PC-3 (cell line): ENCODE measurements around the gene SCO2. TPM values are rescaled to one million over a fixed set of nuclear protein-coding genes. Genes with fewer than 3 reads are reported as not detected.
A peak's percentile ranks its signal among the peaks of the same experiment; 100 is the strongest.

Experiments used
- ATAC-seq: fragments of 200-7000 bp; cut with Tn5 transposase; 2 replicates; pipeline ENCODE4 v1.9.1; 2020; ENCODE audit warnings: mild to moderate bottlenecking, moderate library complexity
- BruUV-seq: library from RNA; stranded (reverse); fragments of 400-500 nt; replicated peaks from 2 replicates; lab custom pipeline; 2021; lab: Mats Ljungman, UMichigan
- CTCF ChIA-PET: fragments of 300-600 bp; sonication (Branson Sonifier 250); formaldehyde crosslinking; loops from one replicate; lab custom pipeline; 2022; ENCODE audit warnings: antibody characterized with exemption; lab: Charles Lee
- POLR2A ChIA-PET: fragments of 300-600 bp; sonication (Branson Sonifier 250); formaldehyde crosslinking; loops from one replicate; lab custom pipeline; 2022; ENCODE audit warnings: antibody characterized with exemption; ENCODE audit not compliant: unreplicated experiment; lab: Charles Lee
- DNase-seq: peaks from one replicate; pipeline ENCODE4 v3.0.0-alpha.2; 2015
- H2AFZ ChIP-seq: fragments of 300-600 bp; sonication (generic); 2 replicates; pipeline ENCODE4 v1.6.0; 2016; ENCODE audit warnings: antibody characterized with exemption, low read length
- H3F3A ChIP-seq: fragments of 300-600 bp; sonication (generic); one replicate; pipeline ENCODE4 v1.6.0; 2017; ENCODE audit warnings: antibody characterized with exemption, low read length, control low read depth, mild to moderate bottlenecking; ENCODE audit not compliant: unreplicated experiment
- H3K27ac ChIP-seq: fragments of 300-600 bp; sonication (generic); 2 replicates; pipeline ENCODE4 v1.5.1; 2016; ENCODE audit warnings: mild to moderate bottlenecking, low read length
- H3K27me3 ChIP-seq: fragments of 300-600 bp; sonication (generic); 2 replicates; pipeline ENCODE4 v1.6.1; 2016; ENCODE audit warnings: low read length, mixed read lengths
- H3K36me3 ChIP-seq: fragments of 300-600 bp; sonication (generic); 2 replicates; pipeline ENCODE4 v1.6.1; 2016; ENCODE audit warnings: low read depth, mixed run types, low read length, mixed read lengths
- H3K4me1 ChIP-seq: fragments of 300-600 bp; sonication (generic); 2 replicates; pipeline ENCODE4 v1.5.1; 2016; ENCODE audit warnings: low read length; ENCODE audit not compliant: insufficient read depth
- H3K4me2 ChIP-seq: fragments of 300-600 bp; sonication (generic); 2 replicates; pipeline ENCODE4 v1.6.0; 2016; ENCODE audit warnings: low read length
- H3K4me3 ChIP-seq: fragments of 300-600 bp; sonication (generic); 2 replicates; pipeline ENCODE4 v1.5.1; 2016; ENCODE audit warnings: mild to moderate bottlenecking, low read length, mixed read lengths
- H3K79me2 ChIP-seq: fragments of 300-600 bp; sonication (generic); 2 replicates; pipeline ENCODE4 v1.6.1; 2017; ENCODE audit warnings: low read length, mixed read lengths
- H3K9ac ChIP-seq: fragments of 300-600 bp; sonication (generic); 2 replicates; pipeline ENCODE4 v1.6.0; 2016; ENCODE audit warnings: mild to moderate bottlenecking, low read length
- H3K9me2 ChIP-seq: fragments of 300-600 bp; sonication (generic); replicated peaks from 2 replicates; pipeline ENCODE4 v1.6.1; 2016; ENCODE audit warnings: mixed run types, low read length, mixed read lengths
- H3K9me3 ChIP-seq: fragments of 300-600 bp; sonication (generic); 2 replicates; pipeline ENCODE4 v1.6.1; 2016; ENCODE audit warnings: low read length, mixed read lengths
- H4K20me1 ChIP-seq: fragments of 300-600 bp; sonication (generic); 2 replicates; pipeline ENCODE4 v1.6.1; 2016; ENCODE audit warnings: low read length, mixed read lengths
- EZH2 ChIP-seq: fragments of 300-600 bp; sonication (generic); IDR thresholded peaks from one replicate; pipeline ENCODE4 v1.6.1; 2017; ENCODE audit warnings: antibody characterized with exemption, mild to moderate bottlenecking, low read length; ENCODE audit not compliant: unreplicated experiment
- EZH2phosphoT487 ChIP-seq: fragments of 300-600 bp; sonication (generic); IDR thresholded peaks from 2 replicates; pipeline ENCODE4 v1.6.1; 2018; ENCODE audit warnings: mild to moderate bottlenecking, antibody characterized with exemption, low read length, borderline replicate concordance
- intact Hi-C: fragments of 100-400 bp; cut with micrococcal nuclease; formaldehyde crosslinking; loops from 2 replicates; pipeline ENCODE4 v1.9.0; 2023
- total RNA-seq: library from RNA; depleted of rRNA; stranded (reverse); fragments of >200 nt; gene quantifications from 2 replicates; pipeline ENCODE4 v1.2.3, GENCODE V29; 2014
- TF ChIP-seq, protein P1 (sequence below): fragments of 300-600 bp; sonication (generic); conservative IDR thresholded peaks from 2 replicates; pipeline ENCODE4 v1.5.1; 2017; ENCODE audit warnings: antibody characterized with exemption, low read depth, mild to moderate bottlenecking, low read length

Gene SCO2
- total RNA-seq, 1 experiment from 2014 or later: 5.8 TPM

DNA sequence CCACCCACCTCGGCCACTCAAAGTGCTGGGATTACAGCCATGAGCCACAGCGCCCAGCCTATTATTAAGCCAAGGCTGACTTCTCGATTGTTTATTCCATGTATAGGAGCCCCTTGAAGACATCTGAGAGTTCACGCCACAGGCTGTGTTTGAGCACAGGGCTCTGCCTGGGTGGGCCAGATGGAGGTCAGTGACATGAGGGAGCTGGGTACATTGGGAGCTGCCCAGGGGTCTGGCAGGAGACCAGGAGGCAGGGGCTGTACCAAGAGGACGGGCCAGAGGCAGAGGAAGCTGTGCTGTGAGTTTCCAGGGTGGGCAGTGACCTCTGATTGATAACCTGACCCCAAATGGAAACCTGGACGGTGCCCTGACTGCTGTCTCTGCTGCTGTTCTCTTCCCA, 23.3 kb downstream of the SCO2 start:
- BruUV-seq: no TSS peak
- H3K27ac ChIP-seq: no peak overlapping the region
- H2AFZ ChIP-seq: no peak overlapping the region
- no peaks in the 10 kb centered on the region for H4K20me1 ChIP-seq
- no peaks in the 10 kb centered on the region for H3F3A ChIP-seq
- H3K79me2 ChIP-seq: peaks cover 11% of the 10 kb centered on the region
- no peak for DNase-seq
- intact Hi-C loops: no loop called here
- no peaks in the 10 kb centered on the region for H3K27me3 ChIP-seq
- no peak overlapping the region for H3K4me2 ChIP-seq
- H3K9ac ChIP-seq: no peak overlapping the region
- H3K4me3 ChIP-seq: no peak overlapping the region
- TF ChIP-seq EZH2phosphoT487: no peak
- TF ChIP-seq, protein P1, sequence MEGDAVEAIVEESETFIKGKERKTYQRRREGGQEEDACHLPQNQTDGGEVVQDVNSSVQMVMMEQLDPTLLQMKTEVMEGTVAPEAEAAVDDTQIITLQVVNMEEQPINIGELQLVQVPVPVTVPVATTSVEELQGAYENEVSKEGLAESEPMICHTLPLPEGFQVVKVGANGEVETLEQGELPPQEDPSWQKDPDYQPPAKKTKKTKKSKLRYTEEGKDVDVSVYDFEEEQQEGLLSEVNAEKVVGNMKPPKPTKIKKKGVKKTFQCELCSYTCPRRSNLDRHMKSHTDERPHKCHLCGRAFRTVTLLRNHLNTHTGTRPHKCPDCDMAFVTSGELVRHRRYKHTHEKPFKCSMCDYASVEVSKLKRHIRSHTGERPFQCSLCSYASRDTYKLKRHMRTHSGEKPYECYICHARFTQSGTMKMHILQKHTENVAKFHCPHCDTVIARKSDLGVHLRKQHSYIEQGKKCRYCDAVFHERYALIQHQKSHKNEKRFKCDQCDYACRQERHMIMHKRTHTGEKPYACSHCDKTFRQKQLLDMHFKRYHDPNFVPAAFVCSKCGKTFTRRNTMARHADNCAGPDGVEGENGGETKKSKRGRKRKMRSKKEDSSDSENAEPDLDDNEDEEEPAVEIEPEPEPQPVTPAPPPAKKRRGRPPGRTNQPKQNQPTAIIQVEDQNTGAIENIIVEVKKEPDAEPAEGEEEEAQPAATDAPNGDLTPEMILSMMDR: no peak
- no peak for TF ChIP-seq EZH2
- no peaks in the 10 kb centered on the region for H3K9me2 ChIP-seq
- ATAC-seq: no peak
- H3K36me3 ChIP-seq: no peaks in the 10 kb centered on the region
- ChIA-PET POLR2A (no interaction called here), CTCF (no interaction called here)
- no peaks in the 10 kb centered on the region for H3K9me3 ChIP-seq
- no peaks in the 10 kb centered on the region; the same call in 1 of the 2 replicates for H3K4me1 ChIP-seq

DNA sequence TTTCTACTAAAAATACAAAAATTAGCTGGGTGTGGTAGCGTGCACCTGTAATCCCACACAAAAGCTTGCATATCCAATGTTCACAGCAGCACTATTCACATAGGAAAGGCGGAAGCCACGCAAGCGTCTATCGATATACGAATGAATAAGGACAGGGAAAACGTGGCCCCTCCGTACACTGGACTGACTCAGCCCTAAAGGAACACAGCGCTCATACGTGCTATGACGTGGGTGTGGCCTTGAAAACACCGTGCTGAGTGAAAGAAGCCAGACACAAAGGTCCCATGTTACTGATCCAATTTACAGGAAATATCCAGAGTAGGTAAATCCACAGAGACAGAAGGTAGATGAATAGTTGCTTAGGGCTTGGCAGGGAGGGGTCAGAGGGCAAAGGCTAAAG, 24.9 kb downstream of the SCO2 start:
- TF ChIP-seq, protein P1: no peak
- no peak for TF ChIP-seq EZH2
- DNase-seq (no peak), ATAC-seq (no peak)
- H3K4me1 ChIP-seq: no peaks in the 10 kb centered on the region
- no TSS peak for BruUV-seq
- H2AFZ ChIP-seq: no peak overlapping the region
- no peaks in the 10 kb centered on the region for H3K9me2 ChIP-seq
- H3K27me3 ChIP-seq: no peaks in the 10 kb centered on the region
- H3K36me3 ChIP-seq: no peaks in the 10 kb centered on the region
- no peaks in the 10 kb centered on the region for H4K20me1 ChIP-seq
- no peaks in the 10 kb centered on the region for H3K79me2 ChIP-seq
- intact Hi-C loops: no loop called here
- H3K9ac ChIP-seq: no peak overlapping the region
- H3K27ac ChIP-seq: no peak overlapping the region
- H3K9me3 ChIP-seq: no peaks in the 10 kb centered on the region
- no peak overlapping the region for H3K4me3 ChIP-seq
- no peaks in the 10 kb centered on the region for H3F3A ChIP-seq
- POLR2A ChIA-PET: no interaction called here
- H3K4me2 ChIP-seq: no peak overlapping the region
- CTCF ChIA-PET: no interaction called here

DNA sequence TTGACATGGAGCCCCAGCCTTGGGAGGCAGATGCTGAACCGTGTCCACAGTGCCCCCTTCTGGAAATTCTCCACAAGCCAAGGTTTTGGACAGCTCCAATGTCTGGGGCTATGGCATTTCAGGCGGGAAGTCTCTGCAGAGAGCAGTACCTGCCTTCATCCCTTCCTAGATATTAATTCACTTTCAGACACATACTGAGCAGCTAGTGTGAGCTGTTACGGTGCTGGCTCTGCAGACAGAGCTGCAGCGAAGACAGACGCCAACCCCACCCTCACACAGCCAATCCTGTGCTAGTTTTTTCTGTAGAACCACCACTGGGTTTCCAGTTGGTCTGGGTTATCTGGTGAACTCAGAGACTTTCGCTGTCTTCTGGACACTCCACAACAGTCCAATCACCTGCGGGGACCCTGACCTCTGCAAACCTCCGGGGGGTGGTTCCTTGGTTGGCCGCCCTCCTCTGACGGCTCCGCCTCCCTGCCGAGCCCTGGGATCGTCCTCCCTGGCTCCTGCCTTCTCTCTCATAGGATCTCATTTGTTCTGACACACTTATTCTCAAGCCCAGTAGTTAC, 27.0 kb downstream of the SCO2 start:
- H3F3A ChIP-seq: no peaks in the 10 kb centered on the region
- no peaks in the 10 kb centered on the region for H3K79me2 ChIP-seq
- no peaks in the 10 kb centered on the region for H3K27me3 ChIP-seq
- no peak for TF ChIP-seq EZH2phosphoT487
- TF ChIP-seq, protein P1: peak; percentile 59
- no peak for TF ChIP-seq EZH2
- no peak overlapping the region for H3K4me3 ChIP-seq
- H2AFZ ChIP-seq: no peak overlapping the region
- no peaks in the 10 kb centered on the region for H4K20me1 ChIP-seq
- ATAC-seq (peak; percentile 81), DNase-seq (peak; percentile 63)
- no peak overlapping the region for H3K27ac ChIP-seq
- POLR2A ChIA-PET: no interaction called here
- intact Hi-C loops: no loop called here
- no peaks in the 10 kb centered on the region for H3K9me2 ChIP-seq
- no peak overlapping the region for H3K4me2 ChIP-seq
- H3K4me1 ChIP-seq: no peaks in the 10 kb centered on the region
- BruUV-seq: no TSS peak
- H3K36me3 ChIP-seq: no peaks in the 10 kb centered on the region
- no peaks in the 10 kb centered on the region for H3K9me3 ChIP-seq
- no peak overlapping the region for H3K9ac ChIP-seq
- CTCF ChIA-PET: interaction anchor here (0.7 to 0.9 kb wide), 2 partner anchors 33 to 67 kb away, joined by 3 to 5 read pairs; no protein-coding TSS in a partner anchor
